ENCODE data around the gene TRAPPC4. TPM values are rescaled to one million over a fixed set of nuclear protein-coding genes. Genes with fewer than 3 reads are reported as not detected.
"Not testable (repeated sequence)": the region's sequence is repeated elsewhere in the genome, so short reads cannot be mapped to it uniquely, and the experiment has no call there.

Gene TRAPPC4
- total and polyA plus RNA-seq, 3 experiments from 2014 or later: 125 to 154 (median 154) TPM

- Mint-ChIP-seq H3K36me3 (peaks cover 17 to 90% (median 18%) of the 10 kb centered on the region in 3 donors), H3K4me3 (peak overlapping the region in 1 of 7 donors; percentile 27), H3K27me3 (no peaks in the 10 kb centered on the region), H3K4me1 (peaks cover 25 to 44% (median 35%) of the 10 kb centered on the region in 3 donors), H3K9me3 (no peaks in the 10 kb centered on the region), H3K27ac (peak overlapping the region in 4 of 8 donors; percentile 46 to 84 (median 50))
- no peaks in the 10 kb centered on the region for H3K27me3 ChIP-seq (ENCODE audit: insufficient read depth, low read length, poor library complexity, severe bottlenecking)
- no peak overlapping the region for H3K27ac ChIP-seq (ENCODE audit: low read depth, low read length)
- H3K9me3 ChIP-seq (ENCODE audit: low read length): no peaks in the 10 kb centered on the region
- POLR2A ChIA-PET: no interaction called here
- H3K36me3 ChIP-seq (ENCODE audit: insufficient read depth, low read length): peaks cover 69% of the 10 kb centered on the region
- DNase-seq: no peak
- CTCF ChIA-PET: no interaction called here
- H3K4me1 ChIP-seq (ENCODE audit: insufficient read depth, low read length): peaks cover 13% of the 10 kb centered on the region
- H3K4me3 ChIP-seq (ENCODE audit: low read length): no peak overlapping the region
Observed at GRCh38 chr11:119052163-119052814, 33.7 kb downstream of the TRAPPC4 start.

GRCh38 chr11:119054418-119054817 lies 35.9 kb downstream of the TRAPPC4 start:
- H3K4me1 ChIP-seq (ENCODE audit: insufficient read depth, low read length): peaks cover 22% of the 10 kb centered on the region
- no peak for DNase-seq
- ChIA-PET POLR2A (interaction anchor here (1.2 kb wide), 1 partner anchor 13 kb away, joined by 3 read pairs; the partner anchor contains the start of gene VPS11), CTCF (interaction anchor here (0.8 to 5.3 kb wide), 4 partner anchors 12 to 142 kb away, joined by 3 to 23 read pairs (median 4); partner anchors contain the start of genes RPS25, TRAPPC4 and VPS11)
- H3K36me3 ChIP-seq (ENCODE audit: insufficient read depth, low read length): peaks cover 51% of the 10 kb centered on the region
- H3K27me3 ChIP-seq (ENCODE audit: insufficient read depth, low read length, poor library complexity, severe bottlenecking): no peaks in the 10 kb centered on the region
- H3K4me1 Mint-ChIP-seq: peaks cover 35 to 55% (median 46%) of the 10 kb centered on the region in 3 donors
- H3K27ac Mint-ChIP-seq: peak overlapping the region in 1 of 8 donors; percentile 51
- no peaks in the 10 kb centered on the region for H3K9me3 Mint-ChIP-seq
- H3K9me3 ChIP-seq (ENCODE audit: low read length): no peaks in the 10 kb centered on the region
- H3K27ac ChIP-seq (ENCODE audit: low read depth, low read length): no peak overlapping the region
- no peak overlapping the region for H3K4me3 ChIP-seq (ENCODE audit: low read length)
- H3K27me3 Mint-ChIP-seq: no peaks in the 10 kb centered on the region
- peaks cover 14 to 74% (median 16%) of the 10 kb centered on the region in 3 donors for H3K36me3 Mint-ChIP-seq
- peak overlapping the region in 5 of 7 donors; percentile 2 to 66 (median 47) for H3K4me3 Mint-ChIP-seq

GRCh38 chr11:119055901-119056300 lies 37.3 kb downstream of the TRAPPC4 start:
- DNase-seq: no peak
- peak overlapping the region; percentile 67 for H3K4me3 ChIP-seq (ENCODE audit: low read length)

DNA sequence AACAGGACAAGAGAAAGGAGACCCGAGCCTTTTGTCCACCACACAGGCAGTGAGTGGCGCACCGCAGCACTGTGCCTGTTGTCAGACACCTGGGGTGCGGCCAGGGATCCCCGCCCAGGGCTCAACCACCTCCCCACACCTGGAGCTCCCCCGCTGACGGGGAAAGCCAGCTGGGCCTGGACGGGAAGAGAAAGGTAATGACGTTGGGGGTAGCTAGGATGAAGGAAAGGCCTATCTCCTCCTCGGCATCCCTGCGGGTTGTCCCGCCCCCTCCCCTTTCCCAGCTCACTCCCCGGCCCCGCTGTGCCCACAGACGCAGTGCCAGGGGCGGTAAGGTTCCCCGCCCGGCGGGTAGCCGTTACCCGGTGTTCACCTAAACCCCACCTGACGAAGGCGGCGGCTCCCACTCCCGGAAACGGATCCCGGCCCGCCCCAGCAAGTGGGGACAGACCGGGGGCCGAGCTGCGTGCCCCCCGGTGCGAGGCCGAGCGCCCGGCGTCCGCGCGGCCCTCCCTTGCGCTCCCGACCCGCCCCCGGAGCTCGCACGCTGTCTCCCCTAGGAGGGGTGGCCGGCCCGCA lies 37.9 kb downstream of the TRAPPC4 start:
- H3K27ac Mint-ChIP-seq: peak overlapping the region; percentile 85 to 99 (median 98)
- peaks cover 8 to 57% (median 10%) of the 10 kb centered on the region in 3 donors for H3K36me3 Mint-ChIP-seq
- Histone ChIP-seq H3K36me3 (ENCODE audit: insufficient read depth, low read length) (peaks cover 37% of the 10 kb centered on the region), H3K4me3 (ENCODE audit: low read length) (peak overlapping the region; percentile 67), H3K27ac (ENCODE audit: low read depth, low read length) (peak overlapping the region; percentile 82), H3K4me1 (ENCODE audit: insufficient read depth, low read length) (peaks cover 22% of the 10 kb centered on the region), H3K9me3 (ENCODE audit: low read length) (no peaks in the 10 kb centered on the region), H3K27me3 (ENCODE audit: insufficient read depth, low read length, poor library complexity, severe bottlenecking) (no peaks in the 10 kb centered on the region)
- peak overlapping the region; percentile 91 to 99 (median 95) for H3K4me3 Mint-ChIP-seq
- CTCF ChIA-PET: interaction anchor here (1.1 to 5.3 kb wide), 7 partner anchors 10 to 761 kb away, joined by 3 to 23 read pairs (median 3); partner anchors contain the start of genes CENATAC, DPAGT1, RPS25 and TRAPPC4
- no peaks in the 10 kb centered on the region for H3K27me3 Mint-ChIP-seq
- peaks cover 35 to 50% (median 45%) of the 10 kb centered on the region in 3 donors for H3K4me1 Mint-ChIP-seq
- no peaks in the 10 kb centered on the region for H3K9me3 Mint-ChIP-seq
- POLR2A ChIA-PET: interaction anchor here (0.6 to 3.1 kb wide), 6 partner anchors 11 to 42 kb away, joined by 3 to 30 read pairs (median 7); partner anchors contain the start of genes RPS25, TRAPPC4 and VPS11
- peak; percentile 44 to 69 (median 56) for DNase-seq

More at GRCh38 chr11:119055901-119056300, 37.3 kb downstream of the TRAPPC4 start:
- H3K27ac ChIP-seq (ENCODE audit: low read depth, low read length): peak overlapping the region; percentile 82
- peaks cover 43% of the 10 kb centered on the region for H3K36me3 ChIP-seq (ENCODE audit: insufficient read depth, low read length)
- H3K9me3 Mint-ChIP-seq: no peaks in the 10 kb centered on the region
- H3K27me3 ChIP-seq (ENCODE audit: insufficient read depth, low read length, poor library complexity, severe bottlenecking): no peaks in the 10 kb centered on the region
- peak overlapping the region; percentile 76 to 97 (median 92) for H3K27ac Mint-ChIP-seq
- POLR2A ChIA-PET: interaction anchor here (0.6 to 3.1 kb wide), 5 partner anchors 11 to 39 kb away, joined by 3 to 30 read pairs (median 10); partner anchors contain the start of genes RPS25, SLC37A4, TRAPPC4 and VPS11
- CTCF ChIA-PET: interaction anchor here (0.6 to 5.3 kb wide), 9 partner anchors 11 to 760 kb away, joined by 3 to 23 read pairs (median 3); partner anchors contain the start of genes CENATAC, DPAGT1, RPS25 and TRAPPC4
- H3K36me3 Mint-ChIP-seq: peaks cover 10 to 62% (median 13%) of the 10 kb centered on the region in 3 donors
- no peaks in the 10 kb centered on the region for H3K27me3 Mint-ChIP-seq
- H3K9me3 ChIP-seq (ENCODE audit: low read length): no peaks in the 10 kb centered on the region
- peaks cover 35 to 55% (median 46%) of the 10 kb centered on the region in 3 donors for H3K4me1 Mint-ChIP-seq
- H3K4me3 Mint-ChIP-seq: peak overlapping the region; percentile 85 to 99 (median 94)
- peaks cover 22% of the 10 kb centered on the region for H3K4me1 ChIP-seq (ENCODE audit: insufficient read depth, low read length)

DNA sequence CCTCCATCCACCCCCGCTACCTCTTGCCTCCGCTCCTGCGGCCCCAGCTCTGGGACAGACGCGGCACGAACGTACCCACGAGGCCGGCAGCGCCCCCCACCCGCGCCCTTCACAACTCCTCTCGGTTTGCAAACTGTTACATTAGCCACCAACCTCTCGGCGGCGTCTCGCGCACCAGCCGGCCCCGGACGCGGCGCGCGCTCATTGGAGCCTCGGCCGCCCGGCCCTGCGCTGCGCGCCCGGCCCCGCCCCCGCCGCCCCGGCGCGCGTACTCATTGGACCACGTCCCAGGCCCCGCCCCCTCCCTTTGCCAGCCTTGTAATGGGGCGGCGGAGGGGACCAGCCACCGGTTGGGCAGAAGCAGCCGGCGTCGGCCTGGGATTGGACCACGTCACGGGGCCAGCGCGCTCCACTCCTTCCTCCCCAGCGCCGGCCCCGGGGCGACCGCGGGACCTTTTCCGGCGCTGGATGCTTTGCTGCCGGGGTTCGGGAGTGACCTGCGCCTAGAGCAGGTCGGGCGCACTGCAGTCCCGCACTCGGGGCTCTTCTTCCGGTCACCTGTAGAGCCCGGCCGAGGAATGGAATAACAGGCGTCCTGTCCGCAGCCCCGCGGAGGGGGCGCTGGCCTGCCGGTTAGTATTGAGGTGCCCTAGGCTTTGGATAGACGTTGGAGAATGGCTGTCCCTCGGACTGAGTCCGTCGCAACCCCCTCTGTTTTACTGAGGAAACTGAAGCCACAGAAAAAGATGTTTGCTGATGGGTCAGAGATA lies 38.6 kb downstream of the TRAPPC4 start, which contains the start of gene HYOU1:
Gene HYOU1, minus strand, starts transcription at position 206 of the 770 bp plus-strand sequence. CDS start 1,045 bp downstream, outside the sequence.
- ChIA-PET POLR2A (interaction anchor here (0.6 to 3.1 kb wide), 7 partner anchors 10 to 43 kb away, joined by 3 to 30 read pairs (median 4); partner anchors contain the start of genes RPS25, TRAPPC4 and VPS11), CTCF (interaction anchor here (1.1 to 5.3 kb wide), 6 partner anchors 10 to 112 kb away, joined by 3 to 23 read pairs (median 4); partner anchors contain the start of genes DPAGT1, RPS25, TRAPPC4 and VPS11)
- peak within 1 kb of the TSS; percentile 84 for H3K4me3 ChIP-seq (ENCODE audit: low read length)
- peak within 1 kb of the TSS; percentile 82 for H3K27ac ChIP-seq (ENCODE audit: low read depth, low read length)
- Mint-ChIP-seq H3K4me1 (peaks cover 35 to 43% (median 43%) of the 10 kb centered on the region in 3 donors), H3K4me3 (peak within 1 kb of the TSS; percentile 91 to 99 (median 95)), H3K27me3 (no peaks in the 10 kb centered on the region), H3K27ac (peak within 1 kb of the TSS; percentile 85 to 99 (median 98)), H3K36me3 (peaks cover 5 to 52% (median 10%) of the 10 kb centered on the region in 3 donors), H3K9me3 (no peaks in the 10 kb centered on the region)
- peak; percentile 98 to 99 (median 98) for DNase-seq
- H3K4me1 ChIP-seq (ENCODE audit: insufficient read depth, low read length): peaks cover 22% of the 10 kb centered on the region
- no peaks in the 10 kb centered on the region for H3K9me3 ChIP-seq (ENCODE audit: low read length)
- H3K36me3 ChIP-seq (ENCODE audit: insufficient read depth, low read length): peaks cover 30% of the 10 kb centered on the region
- H3K27me3 ChIP-seq (ENCODE audit: insufficient read depth, low read length, poor library complexity, severe bottlenecking): no peaks in the 10 kb centered on the region

- POLR2A ChIA-PET: not testable (repeated sequence)
Observed at GRCh38 chr11:119059128-119059527, 40.6 kb downstream of the TRAPPC4 start.

DNA sequence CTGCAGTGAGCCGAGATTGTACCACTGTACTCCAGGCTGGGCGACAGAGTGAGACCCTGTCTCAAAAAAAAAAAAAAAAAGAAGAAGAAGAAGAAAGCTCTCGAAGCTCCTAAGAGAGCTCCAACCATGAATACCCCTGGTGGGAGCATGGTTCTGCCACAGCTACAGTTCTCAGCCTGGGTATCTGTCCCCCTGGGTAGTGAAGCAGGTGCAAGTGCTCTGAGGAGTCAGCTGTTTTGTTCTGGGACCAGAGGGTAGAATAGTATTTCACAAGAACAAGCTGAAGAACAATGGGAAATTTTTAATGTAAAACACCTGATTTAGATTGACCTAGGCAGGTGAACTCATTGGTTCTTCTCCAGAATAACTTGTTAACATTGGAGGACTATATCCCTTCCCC lies 42.7 kb downstream of the TRAPPC4 start:
- Mint-ChIP-seq H3K4me3 (peak overlapping the region in 1 of 7 donors; percentile 52), H3K36me3 (peaks cover 0 to 14% (median 0%) of the 10 kb centered on the region in 3 donors), H3K27ac (peak overlapping the region in 2 of 8 donors; percentile 56 to 73), H3K4me1 (peaks cover 20 to 38% (median 26%) of the 10 kb centered on the region in 3 donors), H3K27me3 (no peaks in the 10 kb centered on the region), H3K9me3 (no peaks in the 10 kb centered on the region)
- H3K4me3 ChIP-seq (ENCODE audit: low read length): no peak overlapping the region
- ChIA-PET CTCF (interaction anchor here (2.0 kb wide), 1 partner anchor 24 kb away, joined by 8 read pairs; no protein-coding TSS in a partner anchor), POLR2A (no interaction called here)
- H3K36me3 ChIP-seq (ENCODE audit: insufficient read depth, low read length): no peaks in the 10 kb centered on the region
- no peaks in the 10 kb centered on the region for H3K27me3 ChIP-seq (ENCODE audit: insufficient read depth, low read length, poor library complexity, severe bottlenecking)
- no peak for DNase-seq
- no peaks in the 10 kb centered on the region for H3K9me3 ChIP-seq (ENCODE audit: low read length)
- H3K27ac ChIP-seq (ENCODE audit: low read depth, low read length): no peak overlapping the region
- peaks cover 17% of the 10 kb centered on the region for H3K4me1 ChIP-seq (ENCODE audit: insufficient read depth, low read length)

More at GRCh38 chr11:119059128-119059527, 40.6 kb downstream of the TRAPPC4 start:
- H3K27ac ChIP-seq (ENCODE audit: low read depth, low read length); H3K27me3 Mint-ChIP-seq; H3K4me3 ChIP-seq (ENCODE audit: low read length); DNase-seq; H3K9me3 Mint-ChIP-seq; CTCF ChIA-PET; H3K9me3 ChIP-seq (ENCODE audit: low read length); H3K27me3 ChIP-seq (ENCODE audit: insufficient read depth, low read length, poor library complexity, severe bottlenecking); H3K27ac Mint-ChIP-seq: not testable (repeated sequence)
- peak overlapping the region in 1 of 7 donors; percentile 29 for H3K4me3 Mint-ChIP-seq
- peaks cover 0 to 34% (median 2%) of the 10 kb centered on the region in 3 donors for H3K36me3 Mint-ChIP-seq
- Histone ChIP-seq H3K4me1 (ENCODE audit: insufficient read depth, low read length) (peaks cover 22% of the 10 kb centered on the region), H3K36me3 (ENCODE audit: insufficient read depth, low read length) (peaks cover 12% of the 10 kb centered on the region)
- H3K4me1 Mint-ChIP-seq: peaks cover 28 to 39% (median 29%) of the 10 kb centered on the region in 3 donors

Measured in CD8-positive, alpha-beta memory T cell (primary cell).